WTC11 (cell line): Measurements from ENCODE around the gene BRMS1L.

ENCODE experiments used
- CTCF ChIP-seq: fragments of 200-600 bp; IDR thresholded peaks from 2 replicates; pipeline ENCODE4 v1.8.0; 2022; ENCODE audit warnings: antibody characterized with exemption
- E2F4 ChIP-seq: sonication (generic); formaldehyde crosslinking; IDR thresholded peaks from 2 replicates; pipeline ENCODE4 v1.8.1; 2022; ENCODE audit warnings: low read depth, mild to moderate bottlenecking, moderate library complexity, missing genetic modification reagents, borderline replicate concordance
- GRHL2 ChIP-seq: fragments of 250-450 bp; sonication (Bioruptor Pico); IDR thresholded peaks from 2 replicates; pipeline ENCODE4 v1.8.0; 2022; ENCODE audit warnings: mild to moderate bottlenecking, moderate library complexity; ENCODE audit not compliant: insufficient replicate concordance, severe bottlenecking
- JAZF1 ChIP-seq: fragments of 250-450 bp; sonication (Bioruptor Pico); IDR thresholded peaks from 2 replicates; pipeline ENCODE4 v1.9.0; 2021; ENCODE audit warnings: moderate library complexity, mild to moderate bottlenecking, inconsistent platforms
- NR1H2 ChIP-seq: sonication (generic); formaldehyde crosslinking; IDR thresholded peaks from 2 replicates; pipeline ENCODE4 v1.9.0; 2021; ENCODE audit warnings: mild to moderate bottlenecking, moderate library complexity, missing genetic modification reagents
- TP53 ChIP-seq: sonication (generic); formaldehyde crosslinking; IDR thresholded peaks from 2 replicates; pipeline ENCODE4 v1.8.1; 2023; ENCODE audit warnings: mild to moderate bottlenecking, missing genetic modification reagents
- USF2 ChIP-seq: sonication (generic); formaldehyde crosslinking; IDR thresholded peaks from 2 replicates; pipeline ENCODE4 v1.8.1; 2023; ENCODE audit warnings: mild to moderate bottlenecking, missing genetic modification reagents, moderate library complexity
- ZNF396 ChIP-seq: fragments of 250-450 bp; sonication (Bioruptor Pico); IDR thresholded peaks from 2 replicates; pipeline ENCODE4 v1.8.0; 2021; ENCODE audit warnings: mild to moderate bottlenecking, moderate library complexity, borderline replicate concordance
- TF ChIP-seq, protein P1 (sequence below): fragments of 250-450 bp; sonication (Bioruptor Pico); IDR thresholded peaks from 2 replicates; pipeline ENCODE4 v1.8.0; 2021; ENCODE audit warnings: mild to moderate bottlenecking
- TF ChIP-seq, protein P2 (sequence below): sonication (generic); formaldehyde crosslinking; IDR thresholded peaks from 2 replicates; pipeline ENCODE4 v1.8.1; 2023; ENCODE audit warnings: mild to moderate bottlenecking, missing genetic modification reagents, moderate library complexity

DNA sequence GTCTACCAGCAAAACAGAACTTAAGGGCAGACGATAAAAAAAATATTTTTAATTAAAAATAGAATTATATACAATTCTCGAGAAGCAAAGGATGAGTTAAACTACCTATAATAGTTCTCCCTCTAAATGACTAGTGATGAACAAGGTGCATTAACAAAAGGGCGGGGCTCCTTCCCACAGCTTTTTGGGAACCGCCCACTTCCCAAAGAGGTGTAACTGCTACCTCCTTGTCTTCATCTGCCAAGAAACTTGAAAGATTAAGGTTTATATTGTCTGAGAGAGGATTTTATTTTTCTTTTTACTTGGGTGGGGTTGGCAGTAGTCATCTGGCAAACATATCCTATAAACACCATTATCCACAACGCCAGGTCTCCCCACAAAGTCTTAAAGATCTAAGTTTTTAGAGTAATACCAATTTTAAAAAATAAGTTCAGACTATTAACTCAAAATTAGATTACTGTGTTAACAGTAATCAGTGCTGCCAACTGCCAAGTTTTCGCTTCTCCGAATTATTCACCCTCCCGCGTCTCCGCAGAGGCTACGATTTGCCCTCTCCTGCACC lies 18.0 kb upstream of the BRMS1L start:
- TF ChIP-seq JAZF1 (CRISPR knock-in tag) (no peak), CTCF (no peak), E2F4 (CRISPR knock-in tag) (no peak), GRHL2 (CRISPR knock-in tag) (no peak), ZNF396 (CRISPR knock-in tag) (no peak), NR1H2 (no peak), USF2 (CRISPR knock-in tag) (no peak), TP53 (no peak)
- TF ChIP-seq, protein P1, sequence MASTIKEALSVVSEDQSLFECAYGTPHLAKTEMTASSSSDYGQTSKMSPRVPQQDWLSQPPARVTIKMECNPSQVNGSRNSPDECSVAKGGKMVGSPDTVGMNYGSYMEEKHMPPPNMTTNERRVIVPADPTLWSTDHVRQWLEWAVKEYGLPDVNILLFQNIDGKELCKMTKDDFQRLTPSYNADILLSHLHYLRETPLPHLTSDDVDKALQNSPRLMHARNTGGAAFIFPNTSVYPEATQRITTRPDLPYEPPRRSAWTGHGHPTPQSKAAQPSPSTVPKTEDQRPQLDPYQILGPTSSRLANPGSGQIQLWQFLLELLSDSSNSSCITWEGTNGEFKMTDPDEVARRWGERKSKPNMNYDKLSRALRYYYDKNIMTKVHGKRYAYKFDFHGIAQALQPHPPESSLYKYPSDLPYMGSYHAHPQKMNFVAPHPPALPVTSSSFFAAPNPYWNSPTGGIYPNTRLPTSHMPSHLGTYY (CRISPR knock-in tag) = no peak
- TF ChIP-seq, protein P2, sequence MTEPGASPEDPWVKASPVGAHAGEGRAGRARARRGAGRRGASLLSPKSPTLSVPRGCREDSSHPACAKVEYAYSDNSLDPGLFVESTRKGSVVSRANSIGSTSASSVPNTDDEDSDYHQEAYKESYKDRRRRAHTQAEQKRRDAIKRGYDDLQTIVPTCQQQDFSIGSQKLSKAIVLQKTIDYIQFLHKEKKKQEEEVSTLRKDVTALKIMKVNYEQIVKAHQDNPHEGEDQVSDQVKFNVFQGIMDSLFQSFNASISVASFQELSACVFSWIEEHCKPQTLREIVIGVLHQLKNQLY (CRISPR knock-in tag) = no peak
